ENCODE data around the gene TSNAXIP1. TPM values are rescaled to one million over a fixed set of nuclear protein-coding genes. Genes with fewer than 3 reads are reported as not detected.

The TSNAXIP1 gene
- total RNA-seq, 3 donors from 2014 or later: 0.41 to 2.0 (median 0.48) TPM

DNA sequence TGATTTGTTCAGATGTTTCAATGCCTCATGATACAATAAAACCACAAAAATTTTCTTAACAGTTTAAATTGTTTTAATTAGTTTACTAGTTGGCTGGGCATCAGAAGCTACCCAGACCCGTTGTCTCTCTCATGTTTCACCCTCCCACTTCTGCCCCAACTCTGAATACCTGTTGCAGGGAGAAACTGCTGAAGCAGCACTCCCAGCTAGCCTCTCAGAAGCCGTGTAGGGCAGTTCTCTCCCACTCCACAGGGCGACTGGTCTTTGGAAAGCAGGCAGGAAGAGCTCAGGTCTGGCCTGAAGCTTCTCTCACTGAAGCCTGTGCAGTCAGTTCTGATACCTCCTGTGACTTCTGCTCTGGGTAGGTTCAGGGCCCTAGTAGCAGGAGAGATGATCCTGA is 64.6 kb downstream of the TSNAXIP1 start:
- Histone ChIP-seq H3K4me1 (ENCODE audit: low read depth) (peaks cover 9% of the 10 kb centered on the region), H3K4me3 (no peak overlapping the region), H3K9me3 (no peaks in the 10 kb centered on the region), H3K36me3 (ENCODE audit: low read depth) (no peaks in the 10 kb centered on the region)
- TF ChIP-seq, protein P1, sequence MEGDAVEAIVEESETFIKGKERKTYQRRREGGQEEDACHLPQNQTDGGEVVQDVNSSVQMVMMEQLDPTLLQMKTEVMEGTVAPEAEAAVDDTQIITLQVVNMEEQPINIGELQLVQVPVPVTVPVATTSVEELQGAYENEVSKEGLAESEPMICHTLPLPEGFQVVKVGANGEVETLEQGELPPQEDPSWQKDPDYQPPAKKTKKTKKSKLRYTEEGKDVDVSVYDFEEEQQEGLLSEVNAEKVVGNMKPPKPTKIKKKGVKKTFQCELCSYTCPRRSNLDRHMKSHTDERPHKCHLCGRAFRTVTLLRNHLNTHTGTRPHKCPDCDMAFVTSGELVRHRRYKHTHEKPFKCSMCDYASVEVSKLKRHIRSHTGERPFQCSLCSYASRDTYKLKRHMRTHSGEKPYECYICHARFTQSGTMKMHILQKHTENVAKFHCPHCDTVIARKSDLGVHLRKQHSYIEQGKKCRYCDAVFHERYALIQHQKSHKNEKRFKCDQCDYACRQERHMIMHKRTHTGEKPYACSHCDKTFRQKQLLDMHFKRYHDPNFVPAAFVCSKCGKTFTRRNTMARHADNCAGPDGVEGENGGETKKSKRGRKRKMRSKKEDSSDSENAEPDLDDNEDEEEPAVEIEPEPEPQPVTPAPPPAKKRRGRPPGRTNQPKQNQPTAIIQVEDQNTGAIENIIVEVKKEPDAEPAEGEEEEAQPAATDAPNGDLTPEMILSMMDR (IDR thresholded peaks at IDR 0.05): no peak
- intact Hi-C loops (cut with DNase I, micrococcal nuclease): no loop called here
- DNase-seq (no peak), ATAC-seq (no peak)

DNA sequence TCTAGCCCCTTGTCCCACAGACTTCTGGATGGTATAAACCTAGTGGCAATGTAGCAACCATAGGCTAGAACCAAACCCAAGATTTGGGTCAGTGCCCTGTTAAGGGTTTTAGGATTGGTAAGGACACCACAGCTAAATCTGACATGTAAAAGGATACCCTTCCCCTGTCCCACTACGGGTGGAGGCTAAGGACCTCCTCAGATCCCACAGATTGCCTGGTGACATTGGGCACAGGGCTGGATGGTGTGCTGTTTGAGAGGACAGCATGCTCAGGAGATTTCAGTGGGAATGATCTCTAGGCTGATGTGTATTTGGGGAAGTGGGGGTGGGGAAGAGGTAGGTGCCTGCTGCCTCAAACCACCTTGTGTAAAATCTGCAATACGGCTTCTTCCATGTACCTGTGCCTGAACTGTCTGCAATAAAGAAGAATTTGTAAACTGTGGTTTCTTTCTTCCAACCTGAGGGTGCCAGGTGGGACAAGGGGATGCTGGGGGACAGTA is 65.5 kb downstream of the TSNAXIP1 start:
- TF ChIP-seq, protein P1 (IDR thresholded peaks at IDR 0.05): no peak
- H3K4me1 ChIP-seq (ENCODE audit: low read depth): peaks cover 9% of the 10 kb centered on the region
- intact Hi-C loops (cut with DNase I, micrococcal nuclease): no loop called here
- no peak for ATAC-seq
- DNase-seq: no peak
- H3K4me3 ChIP-seq: no peak overlapping the region
- no peaks in the 10 kb centered on the region for H3K9me3 ChIP-seq
- H3K36me3 ChIP-seq (ENCODE audit: low read depth): peaks cover 4% of the 10 kb centered on the region

DNA sequence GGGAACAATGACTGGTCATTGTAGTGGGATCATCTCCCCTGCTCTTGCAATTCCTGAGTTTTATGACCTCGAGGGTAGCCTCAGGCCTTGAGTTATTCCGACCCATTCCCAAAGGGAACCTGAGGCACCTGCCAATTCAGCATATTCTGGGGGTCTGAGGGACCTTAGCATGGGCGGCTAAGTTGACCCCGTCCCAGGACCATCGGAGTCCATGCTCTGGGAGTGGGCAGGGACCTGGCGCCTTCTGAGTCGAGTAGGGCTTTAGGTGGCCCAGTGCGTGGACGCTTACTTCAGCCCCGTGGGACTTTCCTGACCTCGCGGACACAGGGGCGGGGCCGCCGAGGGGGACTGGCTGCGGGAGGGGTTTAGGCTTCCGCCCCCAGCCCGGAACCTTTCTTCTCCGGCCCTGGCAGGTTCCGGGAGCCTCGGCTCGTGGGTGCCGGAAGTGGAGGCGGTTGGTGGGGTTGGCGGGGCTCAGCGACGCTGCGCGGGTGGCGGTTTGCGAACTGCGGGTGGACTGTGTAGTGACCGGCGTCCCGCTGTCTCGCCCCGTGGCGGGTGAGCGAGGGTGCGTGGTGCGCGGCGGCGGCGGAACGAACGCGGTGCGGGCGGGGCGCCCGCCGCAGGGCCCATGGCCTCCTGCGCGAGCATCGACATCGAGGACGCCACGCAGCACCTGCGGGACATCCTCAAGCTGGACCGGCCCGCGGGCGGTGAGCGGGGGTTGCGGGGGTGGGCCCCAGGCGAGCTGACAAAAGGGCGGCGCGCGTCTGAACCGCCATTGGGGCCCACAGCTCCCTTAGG is 66.1 kb downstream of the TSNAXIP1 start, which contains the start of gene EDC4:
EDC4 (plus strand) TSS at position 422 of the 804 bp plus-strand sequence; CDS start at position 632, 210 bp downstream.
- intact Hi-C loops (cut with DNase I, micrococcal nuclease): no loop called here
- TF ChIP-seq, protein P1 (IDR thresholded peaks at IDR 0.05): no peak
- peaks cover 9% of the 10 kb centered on the region for H3K4me1 ChIP-seq (ENCODE audit: low read depth)
- DNase-seq: peak; percentile 85 to 93 (median 91)
- peaks cover 11% of the 10 kb centered on the region for H3K36me3 ChIP-seq (ENCODE audit: low read depth)
- peak within 1 kb of the TSS; percentile 97 for H3K4me3 ChIP-seq
- ATAC-seq: peak; percentile 95
- H3K9me3 ChIP-seq: no peaks in the 10 kb centered on the region

DNA sequence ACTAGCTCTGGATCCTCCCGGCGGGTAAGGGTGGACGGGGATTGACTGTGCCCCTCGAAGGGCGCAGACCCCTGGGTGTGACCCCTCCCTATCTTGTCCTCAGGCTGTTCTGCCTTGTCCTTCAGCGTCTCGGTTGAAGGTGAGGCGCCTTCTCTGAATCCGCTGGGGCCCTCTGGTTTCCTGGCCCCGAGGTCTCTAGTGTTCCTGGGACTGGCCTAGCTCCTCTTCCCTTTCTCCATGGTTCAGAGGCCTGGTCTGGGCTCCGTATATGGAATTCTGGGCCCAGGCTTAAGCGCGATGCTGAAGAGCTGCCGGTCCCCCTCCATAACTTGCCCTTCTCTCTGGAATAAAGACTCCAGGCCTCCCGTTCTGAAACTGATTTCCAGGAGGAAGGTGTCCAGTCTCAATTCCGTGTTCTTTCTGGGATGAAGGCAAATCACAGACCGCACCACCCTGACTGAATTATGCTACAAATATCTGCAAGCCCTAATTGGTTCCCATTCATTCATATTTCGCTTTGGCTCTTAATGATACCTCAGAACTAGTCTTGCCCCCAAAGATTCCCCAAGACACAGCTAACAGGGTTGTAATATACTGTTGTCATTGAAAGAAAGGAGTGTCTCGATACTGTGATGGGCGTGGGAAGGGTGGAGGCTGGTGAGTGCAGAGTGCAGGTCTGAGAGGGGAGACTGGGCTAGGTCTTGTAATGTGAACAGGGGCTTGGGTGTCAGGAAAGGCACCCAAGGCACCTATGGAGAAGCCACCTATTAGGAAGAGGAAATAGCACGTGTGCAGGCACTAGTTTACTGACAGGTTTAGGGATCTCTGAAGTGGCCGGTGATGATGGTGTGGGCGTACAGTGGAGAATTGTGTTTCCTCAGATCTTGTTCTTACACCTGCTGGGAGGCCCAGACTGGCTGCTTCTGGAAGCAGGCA is 67.0 kb downstream of the TSNAXIP1 start:
- DNase-seq (no peak), ATAC-seq (peak; percentile 49)
- TF ChIP-seq, protein P1 (IDR thresholded peaks at IDR 0.05): no peak
- intact Hi-C loops (cut with DNase I, micrococcal nuclease): no loop called here
- Histone ChIP-seq H3K4me3 (peak overlapping the region; percentile 97), H3K9me3 (no peaks in the 10 kb centered on the region), H3K4me1 (ENCODE audit: low read depth) (peaks cover 9% of the 10 kb centered on the region), H3K36me3 (ENCODE audit: low read depth) (peaks cover 16% of the 10 kb centered on the region)

DNA sequence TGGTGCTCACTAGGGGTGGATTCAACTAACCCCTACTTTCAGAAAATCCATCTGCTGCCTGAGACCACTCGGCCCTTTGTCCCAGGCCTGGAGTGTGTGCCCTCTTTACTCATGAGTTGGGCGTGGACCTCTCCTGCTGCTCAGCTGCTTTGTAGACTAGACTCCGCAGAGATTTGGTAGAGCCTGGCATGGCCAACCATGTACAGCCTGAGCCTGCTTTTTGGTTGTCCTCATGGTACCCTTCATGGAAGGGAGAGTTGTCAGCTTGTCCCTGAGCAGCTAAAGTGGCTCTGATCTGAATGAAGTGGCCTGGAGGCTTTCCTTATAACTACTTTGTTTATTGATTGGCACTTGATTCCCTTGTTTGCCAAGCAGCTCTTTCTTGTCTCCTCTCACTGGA is 67.7 kb downstream of the TSNAXIP1 start:
- Histone ChIP-seq H3K4me3 (no peak overlapping the region), H3K36me3 (ENCODE audit: low read depth) (peaks cover 23% of the 10 kb centered on the region), H3K4me1 (ENCODE audit: low read depth) (peaks cover 9% of the 10 kb centered on the region), H3K9me3 (no peaks in the 10 kb centered on the region)
- ATAC-seq (no peak), DNase-seq (no peak)
- intact Hi-C loops (cut with DNase I, micrococcal nuclease): no loop called here
- TF ChIP-seq, protein P1 (IDR thresholded peaks at IDR 0.05): no peak
